Esophagus squamous epithelium (tissue), 5 donors: ENCODE measurements around the gene CISD2. TPM values are rescaled to one million over a fixed set of nuclear protein-coding genes. Genes with fewer than 3 reads are reported as not detected.
A peak's percentile ranks its signal among the peaks of the same experiment; 100 is the strongest.

Experiments
- DNase-seq: peaks from one replicate; lab custom pipeline; 2025; lab: John Stamatoyannopoulos, UW
- H3K27ac ChIP-seq, 4 donors: fragments of 200-600 bp; sonication (generic); one replicate each; pipeline ENCODE4 v1.5.1; 2016 to 2019; ENCODE audit warnings: mild to moderate bottlenecking in 1 of 4
- H3K27me3 ChIP-seq, 4 donors: fragments of 200-600 bp; sonication (generic); 1 replicate in 3 of 4; 2 replicates in 1 of 4; pipeline versions ENCODE4 v1.5.1 to v1.6.0; 2017 to 2021; ENCODE audit warnings: antibody characterized with exemption in 1 of 4
- H3K36me3 ChIP-seq, 3 donors: fragments of 200-600 bp; sonication (generic); one replicate each; pipeline ENCODE4 v1.5.1; 2016 to 2019
- H3K4me1 ChIP-seq, 3 donors: fragments of 200-600 bp; sonication (generic); one replicate each; pipeline ENCODE4 v1.5.1; 2017 to 2019
- H3K4me3 ChIP-seq, 4 donors: fragments of 200-600 bp; sonication (generic); 1 replicate in 3 of 4; 2 replicates in 1 of 4; pipeline ENCODE4 v1.5.1; 2016 to 2019; ENCODE audit warnings: mild to moderate bottlenecking in 2 of 4, moderate library complexity in 1 of 4
- H3K9me3 ChIP-seq, 3 donors: fragments of 200-600 bp; sonication (generic); one replicate each; pipeline ENCODE4 v1.5.1; 2016 to 2019
- CTCF ChIP-seq, 6 experiments: fragments of 450-650 bp in 4 of 6; fragments of 200-600 bp in 2 of 6; sonication (generic) in 2 of 6; IDR thresholded peaks; one replicate each; pipeline ENCODE4 v1.5.1; 2016 to 2019; ENCODE audit warnings: antibody characterized with exemption in 6 of 6, mild to moderate bottlenecking in 4 of 6, moderate library complexity in 4 of 6
- POLR2A ChIP-seq, 4 donors: fragments of 450-650 bp; IDR thresholded peaks; one replicate each; pipeline ENCODE4 v1.6.1; 2017; ENCODE audit warnings: antibody characterized with exemption in 4 of 4, mild to moderate bottlenecking in 4 of 4, moderate library complexity in 3 of 4
- WGBS, 2 donors: methylation state at CpG; one replicate each; pipeline ENCODE4 v1.1.5; 2018; 5-methylcytosine and 5-hydroxymethylcytosine counted together
- intact Hi-C: fragments of 100-400 bp; cut with DNase I; formaldehyde crosslinking; loops from one replicate; pipeline ENCODE4 v1.15.0; 2022
- total RNA-seq, 4 donors: library from RNA; depleted of rRNA; stranded (reverse); fragments of >200 nt; gene quantifications; one replicate each; pipeline ENCODE4 v1.1.0, GENCODE V29; 2016
- donor health status: DM: yes; HTN: yes; CAD: no.

CISD2 gene
- total RNA-seq, 4 donors from 2014 or later: 5.6 to 22.4 (median 11.0) TPM

- intact Hi-C loops: no loop called here
- no peak for TF ChIP-seq POLR2A (IDR thresholded peaks at IDR 0.05)
- no peak for TF ChIP-seq CTCF (IDR thresholded peaks at IDR 0.05)
- Histone ChIP-seq H3K9me3 (no peaks in the 10 kb centered on the region), H3K27ac (peak overlapping the region; percentile 99 to 100 (median 100)), H3K4me1 (peaks cover 16 to 65% (median 50%) of the 10 kb centered on the region in 3 donors), H3K27me3 (no peaks in the 10 kb centered on the region), H3K4me3 (peak overlapping the region; percentile 78 to 99 (median 94)), H3K36me3 (no peaks in the 10 kb centered on the region)
- 0 to 4% methylated on average over 2 of the region's 2 CpGs for WGBS, 2 donors
- no peak for DNase-seq
Observed at GRCh38 chr4:102824398-102824797, 44.4 kb upstream of the CISD2 start.

GRCh38 chr4:102825261-102826091, 43.3 kb upstream of the CISD2 start:
- Histone ChIP-seq H3K9me3 (no peaks in the 10 kb centered on the region), H3K27ac (peak overlapping the region; percentile 99 to 100 (median 100)), H3K27me3 (no peaks in the 10 kb centered on the region), H3K36me3 (no peaks in the 10 kb centered on the region), H3K4me1 (peaks cover 10 to 59% (median 43%) of the 10 kb centered on the region in 3 donors), H3K4me3 (peak overlapping the region; percentile 78 to 99 (median 94))
- TF ChIP-seq POLR2A (IDR thresholded peaks at IDR 0.05): no peak
- TF ChIP-seq CTCF (IDR thresholded peaks at IDR 0.05): no peak
- 0% methylated on average over 23 of the region's 23 CpGs for WGBS, 2 donors
- intact Hi-C loops: loop anchor here (5.0 kb wide), 3 partner anchors 42 to 323 kb away; partner anchors contain the start of genes CISD2, MANBA and NFKB1
- DNase-seq: no peak

- intact Hi-C loops: loop anchor here (5.0 kb wide), 3 partner anchors 41 to 324 kb away; partner anchors contain the start of genes CISD2, MANBA and NFKB1
- Histone ChIP-seq H3K9me3 (no peaks in the 10 kb centered on the region), H3K36me3 (no peaks in the 10 kb centered on the region), H3K27ac (peak overlapping the region; percentile 99 to 100 (median 100)), H3K27me3 (no peaks in the 10 kb centered on the region), H3K4me1 (peaks cover 10 to 51% (median 35%) of the 10 kb centered on the region in 3 donors), H3K4me3 (peak overlapping the region; percentile 78 to 99 (median 94))
- WGBS, 2 donors: 1% methylated on average over 18 to 27 of the region's 38 CpGs
- TF ChIP-seq CTCF (IDR thresholded peaks at IDR 0.05) (no peak), POLR2A (IDR thresholded peaks at IDR 0.05) (no peak)
- DNase-seq: no peak
Observed at GRCh38 chr4:102826105-102826889, 42.5 kb upstream of the CISD2 start.

- WGBS, 2 donors: 0% methylated on average over 33 to 41 of the region's 73 CpGs
- no peaks in the 10 kb centered on the region for H3K36me3 ChIP-seq
- H3K9me3 ChIP-seq: no peaks in the 10 kb centered on the region
- H3K27me3 ChIP-seq: no peaks in the 10 kb centered on the region
- peak within 1 kb of the TSS; percentile 99 to 100 (median 100) for H3K27ac ChIP-seq
- H3K4me1 ChIP-seq: peaks cover 10 to 43% (median 28%) of the 10 kb centered on the region in 3 donors
- TF ChIP-seq POLR2A (IDR thresholded peaks at IDR 0.05) (peak in 3 of 4 donors; percentile 27 to 93 (median 75)), CTCF (IDR thresholded peaks at IDR 0.05) (no peak)
- intact Hi-C loops: loop anchor here (5.0 kb wide), 3 partner anchors 40 to 325 kb away; partner anchors contain the start of genes CISD2, MANBA and NFKB1
- DNase-seq: peak; percentile 86
- H3K4me3 ChIP-seq: peak within 1 kb of the TSS; percentile 78 to 99 (median 94)
Observed at GRCh38 chr4:102826890-102827673, 41.7 kb upstream of the CISD2 start, which contains the start of gene UBE2D3. Gene UBE2D3 (minus strand): TSS chr4:102827551. CDS start chr4:102826508, 1,043 bp downstream.
